HCT116 (cell line): ENCODE results near the gene MED31. TPM values are rescaled to one million over a fixed set of nuclear protein-coding genes. Genes with fewer than 3 reads are reported as not detected.
A peak's percentile ranks its signal among the peaks of the same experiment; 100 is the strongest.

Experiments used
- ATAC-seq: fragments of 200-7000 bp; cut with Tn5 transposase; 2 replicates; pipeline ENCODE4 v1.9.1; 2020; ENCODE audit warnings: mild to moderate bottlenecking, moderate library complexity
- Bru-seq: library from RNA; stranded (reverse); fragments of 400-500 nt; gene quantifications from one replicate; lab custom pipeline; 2021; lab: Mats Ljungman, UMichigan
- BruChase-seq, 2 experiments: library from RNA; stranded (reverse); fragments of 400-500 nt; gene quantifications; one replicate each; lab custom pipeline; 2021; lab: Mats Ljungman, UMichigan
- BruUV-seq: library from RNA; stranded (reverse); fragments of 400-500 nt; replicated peaks from 2 replicates; lab custom pipeline; 2021; lab: Mats Ljungman, UMichigan
- CTCF ChIA-PET: fragments of 300-600 bp; sonication (Branson Sonifier 250); formaldehyde crosslinking; loops from one replicate; lab custom pipeline; 2021; ENCODE audit warnings: antibody characterized with exemption; lab: Charles Lee
- POLR2A ChIA-PET: fragments of 300-600, 350-600 bp; sonication (Branson Sonifier 250); formaldehyde crosslinking; loops from one replicate; lab custom pipeline; 2021; ENCODE audit warnings: antibody characterized with exemption; lab: Charles Lee
- RAD21 ChIA-PET, 2 experiments: fragments of 300-600 bp; sonication (Branson Sonifier 250); formaldehyde crosslinking; loops; one replicate each; lab custom pipeline; 2023; ENCODE audit warnings: low total read pairs in 2 of 2; ENCODE audit not compliant: uncharacterized antibody in 2 of 2, unreplicated experiment in 2 of 2, low non-redundant PET in 1 of 2; lab: Charles Lee
- DNase-seq: peaks from one replicate; pipeline ENCODE4 v3.0.0-alpha.2; 2010; ENCODE audit warnings: low read depth, low spot score
- H2AFZ ChIP-seq: fragments of 200-600 bp; shearing (Covaris generic), sonication (generic); 2 replicates; pipeline ENCODE4 v1.6.1; 2017; ENCODE audit warnings: low read depth, mixed run types, mixed read lengths, antibody characterized with exemption, low read length; ENCODE audit not compliant: poor library complexity, severe bottlenecking
- H3K27ac ChIP-seq: 2 replicates; pipeline ENCODE4 v1.5.1; 2012; ENCODE audit warnings: low read depth, low read length
- H3K27me3 ChIP-seq: fragments of 200-600 bp; sonication (generic); 2 replicates; pipeline ENCODE4 v1.6.1; 2016; ENCODE audit warnings: mixed run types, low read length, mixed read lengths; ENCODE audit not compliant: insufficient read depth
- H3K36me3 ChIP-seq, 2 experiments: fragments of 200-500 bp in 1 of 2; fragments of 200-600 bp in 1 of 2; sonication (Bioruptor generic) in 1 of 2; sonication (generic) in 1 of 2; 2 replicates each; pipeline versions ENCODE4 v1.5.1 to v1.6.1; 2014 to 2016; ENCODE audit warnings: low read length in 2 of 2, inconsistent platforms in 1 of 2, mixed read lengths in 1 of 2, mixed run types in 1 of 2; ENCODE audit not compliant: insufficient read depth in 2 of 2, control insufficient read depth in 1 of 2
- H3K4me1 ChIP-seq, 2 experiments: fragments of 200-600 bp in 1 of 2; sonication (generic) in 1 of 2; 2 replicates each; pipeline versions ENCODE4 v1.5.1 to v1.6.1; 2012 to 2017; ENCODE audit warnings: low read length in 2 of 2, inconsistent platforms in 1 of 2, mild to moderate bottlenecking in 1 of 2, mixed read lengths in 1 of 2, mixed run types in 1 of 2, moderate library complexity in 1 of 2; ENCODE audit not compliant: insufficient read depth in 2 of 2, control insufficient read depth in 1 of 2
- H3K4me2 ChIP-seq: fragments of 200-600 bp; sonication (generic); 2 replicates; pipeline ENCODE4 v1.6.1; 2017; ENCODE audit warnings: mixed run types, low read length, mixed read lengths
- H3K4me3 ChIP-seq, 2 experiments: fragments of 200-600 bp in 1 of 2; sonication (generic) in 1 of 2; replicated peaks in 1 of 2; 2 replicates each; pipeline ENCODE4 v1.5.1; 2011 to 2016; ENCODE audit warnings: low read length in 2 of 2, control low read depth in 1 of 2, low read depth in 1 of 2, mild to moderate bottlenecking in 1 of 2, mixed read lengths in 1 of 2, mixed run types in 1 of 2
- H3K79me2 ChIP-seq: fragments of 200-600 bp; sonication (generic); 2 replicates; pipeline ENCODE4 v1.6.1; 2017; ENCODE audit warnings: mild to moderate bottlenecking, mixed run types, low read length, moderate library complexity, mixed read lengths; ENCODE audit not compliant: insufficient read depth
- H3K9ac ChIP-seq: fragments of 200-600 bp; sonication (generic); 2 replicates; pipeline ENCODE4 v1.6.1; 2016; ENCODE audit warnings: low read length, mixed read lengths
- H3K9me2 ChIP-seq: fragments of 200-600 bp; sonication (generic), shearing (Covaris generic); 2 replicates; pipeline ENCODE4 v1.6.1; 2017; ENCODE audit warnings: mixed run types, mild to moderate bottlenecking, moderate library complexity; ENCODE audit not compliant: insufficient read depth
- H3K9me3 ChIP-seq, 2 experiments: fragments of 200-500 bp in 1 of 2; fragments of 200-600 bp in 1 of 2; sonication (Bioruptor generic) in 1 of 2; sonication (generic) in 1 of 2; 2 replicates each; pipeline ENCODE4 v1.6.1; 2014 to 2017; ENCODE audit warnings: low read length in 2 of 2, mixed read lengths in 2 of 2, inconsistent platforms in 1 of 2, low read depth in 1 of 2, mild to moderate bottlenecking in 1 of 2, mixed run types in 1 of 2, moderate library complexity in 1 of 2; ENCODE audit not compliant: control insufficient read depth in 1 of 2, insufficient read depth in 1 of 2
- H4K20me1 ChIP-seq: fragments of 200-600 bp; sonication (generic), shearing (Covaris generic); 2 replicates; pipeline ENCODE4 v1.6.1; 2017; ENCODE audit warnings: mixed run types, mild to moderate bottlenecking, moderate library complexity; ENCODE audit not compliant: insufficient read depth
- ATF3 ChIP-seq: IDR thresholded peaks from 2 replicates; pipeline ENCODE4 v1.6.1; 2012
- CBX3 ChIP-seq: IDR thresholded peaks from 2 replicates; pipeline ENCODE4 v1.6.1; 2012; ENCODE audit warnings: low read depth
- CEBPB ChIP-seq: IDR thresholded peaks from 2 replicates; pipeline ENCODE4 v1.6.1; 2012; ENCODE audit warnings: low read depth
- CTCF ChIP-seq, 3 experiments: fragments of 200-600 bp in 1 of 3; sonication (generic) in 1 of 3; IDR thresholded peaks in 2 of 3; conservative IDR thresholded peaks in 1 of 3; 2 replicates each; pipeline ENCODE4 v1.5.1; 2012 to 2017; ENCODE audit warnings: low read depth in 2 of 3, low read length in 2 of 3, antibody characterized with exemption in 1 of 3, borderline replicate concordance in 1 of 3, control low read depth in 1 of 3, mild to moderate bottlenecking in 1 of 3, mixed read lengths in 1 of 3, mixed run types in 1 of 3, moderate library complexity in 1 of 3; ENCODE audit not compliant: insufficient read depth in 1 of 3
- EGR1 ChIP-seq: IDR thresholded peaks from 2 replicates; pipeline ENCODE4 v1.6.1; 2012; ENCODE audit warnings: low read depth
- ELF1 ChIP-seq: IDR thresholded peaks from 2 replicates; pipeline ENCODE4 v1.6.1; 2012; ENCODE audit warnings: low read depth, borderline replicate concordance
- EZH2 ChIP-seq: fragments of 200-600 bp; sonication (generic); IDR thresholded peaks from 2 replicates; pipeline ENCODE4 v1.6.1; 2017; ENCODE audit warnings: antibody characterized with exemption, mixed run types
- EZH2phosphoT487 ChIP-seq: fragments of 200-600 bp; IDR thresholded peaks from 2 replicates; pipeline ENCODE4 v1.6.1; 2018; ENCODE audit warnings: antibody characterized with exemption, borderline replicate concordance
- JUND ChIP-seq: IDR thresholded peaks from 2 replicates; pipeline ENCODE4 v1.6.1; 2012
- MAX ChIP-seq: IDR thresholded peaks from 2 replicates; pipeline ENCODE4 v1.6.1; 2012
- POLR2A ChIP-seq: IDR thresholded peaks from 2 replicates; pipeline ENCODE4 v1.7.0; 2011; ENCODE audit warnings: borderline replicate concordance; ENCODE audit not compliant: insufficient read depth, insufficient read length; ENCODE audit errors: extremely low read depth
- POLR2AphosphoS5 ChIP-seq: IDR thresholded peaks from 2 replicates; pipeline ENCODE4 v1.6.1; 2011; ENCODE audit warnings: mild to moderate bottlenecking, low read depth, low read length, moderate library complexity
- REST ChIP-seq: IDR thresholded peaks from 2 replicates; pipeline ENCODE4 v1.6.1; 2012; ENCODE audit warnings: low read depth
- SIN3A ChIP-seq: IDR thresholded peaks from 2 replicates; pipeline ENCODE4 v1.6.1; 2012; ENCODE audit warnings: low read depth
- SP1 ChIP-seq: IDR thresholded peaks from 2 replicates; pipeline ENCODE4 v1.6.1; 2012; ENCODE audit warnings: low read depth
- SRF ChIP-seq: IDR thresholded peaks from 2 replicates; pipeline ENCODE4 v1.6.1; 2012; ENCODE audit warnings: low read depth
- ZFX ChIP-seq: fragments of 450-650 bp; IDR thresholded peaks from 2 replicates; pipeline ENCODE4 v1.6.1; 2017
- ZNF274 ChIP-seq: fragments of 200-500 bp; sonication (Bioruptor generic); IDR thresholded peaks from 2 replicates; pipeline ENCODE4 v1.6.1; 2014; ENCODE audit warnings: mild to moderate bottlenecking, low read depth, low read length, inconsistent platforms
- intact Hi-C: fragments of 100-400 bp; cut with micrococcal nuclease; formaldehyde crosslinking; loops from 2 replicates; pipeline ENCODE4 v1.10.0; 2022
- long read RNA-seq: library from polyadenylated mRNA; unstranded; transcript quantifications from one replicate; pipeline ENCODE4 v2.0.0, GENCODE V29; 2021; ENCODE audit not compliant: unreplicated experiment
- polyA plus RNA-seq: library from polyadenylated mRNA; unstranded; fragments of >200 nt; gene quantifications from 2 replicates; pipeline ENCODE4 v1.2.1, GENCODE V29; 2012; ENCODE audit warnings: missing spikeins
- total RNA-seq: library from RNA; stranded (reverse); gene quantifications from one replicate; pipeline ENCODE4 v1.2.1, GENCODE V29; 2021; ENCODE audit not compliant: unreplicated experiment

The MED31 gene
- total RNA-seq (20.3 TPM), Bru-seq, nascent RNA (percentile 90 among the genes with signal in this experiment), BruChase-seq, experiment 1, labeled RNA remaining after a 6-hour chase (percentile 72 among the genes with signal in this experiment), BruChase-seq, experiment 2, labeled RNA remaining after a 2-hour chase (percentile 81 among the genes with signal in this experiment)
- polyA plus RNA-seq, result 11.8 and 13.2 TPM in 2 replicates
- long read RNA-seq, transcript MED31-203 (3 exons, 593 nt), result minor isoform, 9 of 33 reads
- long read RNA-seq, transcript MED31-201 (4 exons, 1,654 nt), result major isoform, 16 of 33 reads
- long read RNA-seq, partial matches to known transcripts, result 1 of 33 reads
- long read RNA-seq, other reads (novel, unspliced or antisense), result 6 of 33 reads

GRCh38 chr17:6651354-6651918, at the start of gene MED31, which contains the start of gene C17orf100:
Gene MED31 (minus strand): TSS chr17:6651605. CDS start chr17:6651528, 77 bp downstream.
Gene C17orf100 (plus strand): TSS chr17:6651762. CDS start chr17:6651914, 152 bp downstream.
- Histone ChIP-seq H3K9me2 (no peaks in the 10 kb centered on the region), H3K36me3 (peaks cover 18 to 22% of the 10 kb centered on the region in 2 experiments; a peak in 3 of 4 replicates), H3K4me1 (peaks cover 11 to 15% of the 10 kb centered on the region in 2 experiments), H3K27me3 (no peaks in the 10 kb centered on the region), H3K4me3 (peak within 1 kb of the TSS; percentile 70 to 92), H3K27ac (peak within 1 kb of the TSS; percentile 82), H4K20me1 (0 out of 2 replicates have a peak, but pooled peaks cover 8% of the 10 kb centered on the region), H3K4me2 (peak within 1 kb of the TSS; percentile 65), H3K79me2 (peaks cover 48% of the 10 kb centered on the region), H3K9ac (peak within 1 kb of the TSS; percentile 80), H2AFZ (no peak within 1 kb of the TSS), H3K9me3 (no peaks in the 10 kb centered on the region)
- ATAC-seq, result peak; percentile 96
- ChIA-PET CTCF (interaction anchor here (1.0 to 1.3 kb wide), 3 partner anchors 178 to 353 kb away, joined by 3 read pairs; no protein-coding TSS in a partner anchor), POLR2A (interaction anchor here (0.8 to 1.4 kb wide), 2 partner anchors 9 to 374 kb away, joined by 3 to 7 read pairs; no protein-coding TSS in a partner anchor), RAD21 (no interaction called here)
- DNase-seq, result peak; percentile 84
- intact Hi-C loops, result no loop called here
- no TSS peak for BruUV-seq
- TF ChIP-seq EZH2 (no peak), MAX (peak; percentile 34), ELF1 (peak; percentile 52; the same call in 1 of the 2 replicates), EZH2phosphoT487 (no peak), ZNF274 (no peak), ZFX (no peak), EGR1 (no peak; the same call in 1 of the 2 replicates), SIN3A (peak; percentile 74; the same call in 1 of the 2 replicates), CTCF (IDR thresholded peaks at IDR 0.05 in 2 of 3, conservative IDR thresholded peaks at IDR 0.05 in 1 of 3; ENCODE audit: borderline replicate concordance in 1 of 3, insufficient read depth in 1 of 3, low read depth in 2 of 3, low read length in 2 of 3) (no peak), POLR2AphosphoS5 (peak; percentile 90), ATF3 (no peak), CBX3 (no peak), REST (no peak), POLR2A (peak; percentile 84), CEBPB (no peak), SRF (no peak), JUND (no peak), SP1 (peak; percentile 63)
